ENCODE data around the gene ZFTA.

ZFTA gene

DNA sequence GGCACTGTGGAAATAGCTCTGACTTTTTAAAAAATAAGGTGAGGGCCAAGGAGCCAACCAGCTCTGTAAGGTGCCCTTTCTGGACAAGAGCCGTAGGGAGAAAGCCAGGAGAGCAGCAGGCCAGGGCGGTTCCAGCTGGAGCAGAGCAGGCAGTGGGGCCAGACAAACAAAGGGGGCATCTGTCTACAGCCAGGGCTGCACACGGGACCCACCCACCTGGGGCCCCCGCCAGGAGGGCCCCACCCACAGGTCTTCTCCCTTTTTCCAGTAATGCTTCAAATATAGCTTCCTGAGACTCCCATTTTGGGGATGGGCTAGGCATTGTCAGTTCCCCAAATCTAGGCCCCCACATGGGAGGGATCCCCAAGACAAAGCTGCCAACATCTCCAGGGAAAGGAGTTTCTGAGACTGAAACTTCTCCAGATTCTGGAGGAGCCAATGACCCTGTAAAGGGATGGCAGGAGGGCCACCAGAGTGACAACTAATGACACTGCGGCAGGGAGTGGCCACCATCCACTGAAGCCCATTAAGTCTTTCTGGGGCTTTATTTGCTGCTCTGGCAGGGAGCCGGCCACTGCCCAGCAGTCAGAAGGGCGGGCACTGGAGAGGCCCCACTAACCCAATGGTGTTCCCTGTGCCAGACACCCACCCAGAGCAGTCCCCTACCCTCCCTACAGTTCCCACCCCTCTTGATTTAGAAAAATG is 1.9 kb downstream of the ZFTA start:
- Mint-ChIP-seq H3K36me3 (ENCODE audit: low read depth) (peaks cover 2% of the 10 kb centered on the region), H3K4me1 (ENCODE audit: low read depth) (peaks cover 6% of the 10 kb centered on the region), H3K27ac (peak overlapping the region; percentile 45), H3K4me3 (peak overlapping the region; percentile 98), H3K27me3 (ENCODE audit: low read depth) (peaks cover 25% of the 10 kb centered on the region), H3K9me3 (no peaks in the 10 kb centered on the region)

DNA sequence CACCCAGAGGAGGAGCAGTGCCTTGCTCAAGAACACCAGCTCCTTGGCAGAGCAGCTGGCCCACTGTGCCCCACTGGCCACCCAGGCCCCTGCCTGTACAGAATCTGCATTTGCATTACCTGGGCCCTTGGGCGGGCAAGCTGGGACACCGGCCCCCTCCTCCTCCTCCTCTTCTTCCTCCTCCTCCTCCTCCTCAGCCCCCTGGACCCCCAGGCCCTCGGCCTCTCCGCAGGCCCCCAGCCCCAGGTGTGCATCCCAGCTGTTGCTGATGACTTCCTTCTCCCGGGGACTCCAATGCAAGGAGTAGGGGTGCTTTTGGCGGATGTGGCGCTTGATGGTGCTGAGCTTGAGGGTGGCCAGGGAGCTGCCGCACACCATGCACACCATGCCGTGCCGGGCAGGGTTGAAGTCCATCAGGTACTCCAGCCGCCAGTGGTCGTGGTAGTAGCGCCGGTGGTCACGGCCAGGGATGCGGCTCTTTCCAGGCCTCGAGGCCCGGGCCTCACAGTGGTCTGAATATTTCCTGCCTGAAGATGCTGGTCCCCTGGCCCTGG is 2.8 kb downstream of the ZFTA start:
- Mint-ChIP-seq H3K27ac (no peak overlapping the region), H3K36me3 (ENCODE audit: low read depth) (peaks cover 2% of the 10 kb centered on the region), H3K4me1 (ENCODE audit: low read depth) (peaks cover 6% of the 10 kb centered on the region), H3K4me3 (no peak overlapping the region), H3K9me3 (no peaks in the 10 kb centered on the region), H3K27me3 (ENCODE audit: low read depth) (peaks cover 17% of the 10 kb centered on the region)

DNA sequence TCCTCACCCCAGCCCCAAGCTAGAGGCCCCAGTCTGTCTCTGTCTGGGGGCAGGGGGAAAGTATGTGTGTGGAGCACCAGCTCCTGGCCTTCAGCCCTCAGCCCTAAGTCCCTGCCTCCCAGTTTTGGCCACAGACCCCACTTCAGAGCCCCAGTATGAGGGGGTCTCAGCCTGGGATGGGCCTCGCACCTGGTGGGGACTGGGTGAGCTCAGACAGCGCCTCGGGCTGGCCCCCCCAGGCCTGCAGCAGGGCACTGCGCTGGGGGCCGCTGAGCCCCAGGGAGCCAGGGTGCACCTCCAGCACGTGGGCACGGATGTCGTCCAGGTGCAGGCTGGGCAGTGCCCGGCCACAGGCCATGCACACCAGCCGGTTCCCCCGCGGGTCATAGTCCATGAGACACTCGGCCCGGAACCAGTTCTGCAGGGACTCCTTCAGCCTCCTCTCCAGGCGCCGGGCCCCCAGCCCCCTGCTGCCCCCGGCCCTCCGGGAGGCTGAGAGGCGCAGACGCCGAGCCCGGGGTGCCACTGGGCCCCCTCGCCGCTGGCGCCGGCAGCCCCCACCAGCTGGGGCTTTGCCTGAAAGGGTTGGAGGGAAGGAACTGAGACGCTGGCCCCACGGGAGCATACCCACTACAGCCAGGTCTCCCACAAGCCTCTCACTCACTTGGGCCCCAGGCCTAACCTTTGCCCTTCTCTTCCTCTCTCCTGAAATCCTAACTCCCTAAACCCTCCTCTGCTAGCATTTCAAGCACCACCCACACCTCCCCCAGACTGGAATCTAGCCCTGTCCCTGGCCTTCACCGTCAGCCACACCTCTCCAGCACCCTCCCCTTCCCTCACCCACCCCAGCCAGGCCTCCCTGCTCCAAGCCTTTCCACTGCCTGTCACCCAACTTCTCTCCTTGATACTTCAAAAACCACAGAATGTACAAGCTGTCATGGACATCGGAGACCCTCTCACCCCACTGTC is 3.6 kb downstream of the ZFTA start:
- Mint-ChIP-seq H3K36me3 (ENCODE audit: low read depth) (peaks cover 2% of the 10 kb centered on the region), H3K4me3 (no peak overlapping the region), H3K27me3 (ENCODE audit: low read depth) (peaks cover 9% of the 10 kb centered on the region), H3K9me3 (no peaks in the 10 kb centered on the region), H3K27ac (no peak overlapping the region), H3K4me1 (ENCODE audit: low read depth) (peaks cover 6% of the 10 kb centered on the region)

DNA sequence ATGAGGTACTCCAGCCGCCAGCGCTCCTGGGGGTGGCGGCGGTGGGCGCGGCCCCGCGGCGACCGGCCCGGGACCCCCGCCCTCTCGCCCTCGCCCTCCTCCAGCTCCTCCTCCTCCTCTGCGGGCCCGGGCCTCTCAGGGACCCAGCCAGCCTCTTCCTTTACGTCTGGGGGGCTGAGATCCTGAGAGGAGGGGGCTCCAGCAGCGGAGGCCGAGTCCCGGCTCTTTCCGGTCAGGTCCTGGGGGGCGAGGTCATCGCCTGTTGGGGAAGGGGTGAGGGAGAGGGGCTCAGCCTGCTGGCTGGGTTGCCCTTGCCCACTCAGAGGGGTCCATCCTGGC is 4.3 kb downstream of the ZFTA start:
- H3K9me3 Mint-ChIP-seq = no peaks in the 10 kb centered on the region
- peaks cover 5% of the 10 kb centered on the region for H3K27me3 Mint-ChIP-seq (ENCODE audit: low read depth)
- H3K4me3 Mint-ChIP-seq = no peak overlapping the region
- H3K36me3 Mint-ChIP-seq (ENCODE audit: low read depth) = peaks cover 2% of the 10 kb centered on the region
- peaks cover 6% of the 10 kb centered on the region for H3K4me1 Mint-ChIP-seq (ENCODE audit: low read depth)
- no peak overlapping the region for H3K27ac Mint-ChIP-seq

DNA sequence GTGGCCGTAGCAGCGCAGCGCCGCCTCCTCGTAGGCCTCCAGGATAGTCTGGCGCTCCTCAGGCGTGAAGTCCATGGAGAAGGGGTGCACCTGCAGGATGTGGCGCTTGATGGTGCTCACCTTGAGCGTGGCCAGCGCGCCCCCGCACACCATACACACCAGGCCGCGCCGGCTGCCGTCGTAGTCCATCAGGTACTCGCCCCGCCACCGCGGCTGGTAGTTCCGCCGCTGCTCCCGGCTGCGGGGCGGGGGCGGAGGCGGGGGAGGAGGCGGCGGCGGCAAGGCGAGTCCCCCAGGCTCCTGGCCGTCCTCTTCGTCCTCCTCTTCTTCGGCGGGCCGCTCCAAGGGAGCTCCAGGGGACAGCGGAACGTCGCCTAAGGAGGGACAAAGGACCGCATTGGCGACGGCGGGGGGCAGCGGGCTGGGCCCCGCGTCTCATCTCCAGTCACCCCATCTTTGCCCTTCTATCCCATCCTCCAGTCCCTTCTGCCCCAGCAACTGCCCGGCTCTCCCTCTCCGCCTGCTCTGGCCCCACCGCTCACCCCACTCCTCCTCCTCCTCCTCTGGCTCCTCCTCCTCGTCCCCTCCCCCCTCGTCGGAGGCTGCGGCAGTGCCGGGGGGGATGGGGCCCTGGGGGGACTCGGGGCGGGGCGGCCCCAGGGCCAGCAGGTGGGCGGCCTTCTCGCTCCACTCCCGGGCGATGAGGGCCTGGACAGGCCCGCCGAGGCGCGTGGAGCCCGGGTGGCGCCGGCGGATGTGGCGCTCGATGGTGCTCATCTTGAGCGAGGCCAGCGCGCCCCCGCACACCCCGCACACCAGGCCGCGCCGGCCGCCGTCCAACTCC is 4.9 kb downstream of the ZFTA start:
- peaks cover 5% of the 10 kb centered on the region for H3K27me3 Mint-ChIP-seq (ENCODE audit: low read depth)
- H3K27ac Mint-ChIP-seq = no peak overlapping the region
- no peak overlapping the region for H3K4me3 Mint-ChIP-seq
- H3K4me1 Mint-ChIP-seq (ENCODE audit: low read depth) = peaks cover 6% of the 10 kb centered on the region
- peaks cover 2% of the 10 kb centered on the region for H3K36me3 Mint-ChIP-seq (ENCODE audit: low read depth)
- no peaks in the 10 kb centered on the region for H3K9me3 Mint-ChIP-seq

DNA sequence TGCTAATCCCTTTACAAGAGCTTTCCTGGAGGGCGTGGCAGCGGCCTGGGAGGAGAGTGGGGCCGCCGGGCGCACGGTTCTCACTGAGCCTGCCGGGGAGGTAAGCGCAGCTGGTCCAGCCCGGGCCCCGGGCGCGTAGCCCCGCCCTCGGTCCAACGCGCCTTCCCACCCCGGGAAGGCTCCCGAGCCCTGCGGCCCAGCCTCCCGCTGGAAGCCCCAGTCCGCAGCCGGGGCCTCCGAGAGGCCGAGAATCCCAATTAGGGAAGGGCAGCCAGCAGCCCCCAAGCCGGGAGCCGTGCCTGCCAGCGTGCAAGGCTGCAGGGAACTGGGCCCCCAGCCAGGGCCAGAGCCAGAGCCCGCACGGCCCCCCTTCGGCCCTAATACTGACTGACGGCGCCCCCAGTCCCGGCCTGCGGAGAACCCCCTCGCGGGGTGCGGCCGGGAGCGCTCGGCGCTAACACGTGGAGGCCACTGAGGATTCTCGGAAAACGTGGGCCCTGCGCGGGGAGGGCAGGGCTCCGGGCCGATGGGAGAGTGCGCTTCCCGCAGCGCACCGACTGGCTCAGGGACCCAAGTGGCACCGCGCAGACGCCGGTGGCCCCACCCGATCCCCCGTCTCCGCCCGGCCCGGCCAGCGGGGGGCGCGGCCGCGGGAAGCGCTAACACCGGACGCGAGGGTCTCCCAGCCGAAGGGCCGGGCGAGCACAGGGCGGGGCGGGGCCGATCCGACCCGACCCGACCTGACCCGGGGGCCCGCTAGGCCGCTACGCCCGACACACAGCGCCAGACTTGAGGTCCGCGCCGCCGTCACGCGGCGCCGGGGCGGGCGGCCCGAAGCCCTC is 5.7 kb downstream of the ZFTA start:
- no peaks in the 10 kb centered on the region for H3K9me3 Mint-ChIP-seq
- peaks cover 6% of the 10 kb centered on the region for H3K36me3 Mint-ChIP-seq (ENCODE audit: low read depth)
- peaks cover 6% of the 10 kb centered on the region for H3K4me1 Mint-ChIP-seq (ENCODE audit: low read depth)
- H3K27me3 Mint-ChIP-seq (ENCODE audit: low read depth) = peaks cover 5% of the 10 kb centered on the region
- H3K27ac Mint-ChIP-seq = no peak overlapping the region
- H3K4me3 Mint-ChIP-seq = no peak overlapping the region

DNA sequence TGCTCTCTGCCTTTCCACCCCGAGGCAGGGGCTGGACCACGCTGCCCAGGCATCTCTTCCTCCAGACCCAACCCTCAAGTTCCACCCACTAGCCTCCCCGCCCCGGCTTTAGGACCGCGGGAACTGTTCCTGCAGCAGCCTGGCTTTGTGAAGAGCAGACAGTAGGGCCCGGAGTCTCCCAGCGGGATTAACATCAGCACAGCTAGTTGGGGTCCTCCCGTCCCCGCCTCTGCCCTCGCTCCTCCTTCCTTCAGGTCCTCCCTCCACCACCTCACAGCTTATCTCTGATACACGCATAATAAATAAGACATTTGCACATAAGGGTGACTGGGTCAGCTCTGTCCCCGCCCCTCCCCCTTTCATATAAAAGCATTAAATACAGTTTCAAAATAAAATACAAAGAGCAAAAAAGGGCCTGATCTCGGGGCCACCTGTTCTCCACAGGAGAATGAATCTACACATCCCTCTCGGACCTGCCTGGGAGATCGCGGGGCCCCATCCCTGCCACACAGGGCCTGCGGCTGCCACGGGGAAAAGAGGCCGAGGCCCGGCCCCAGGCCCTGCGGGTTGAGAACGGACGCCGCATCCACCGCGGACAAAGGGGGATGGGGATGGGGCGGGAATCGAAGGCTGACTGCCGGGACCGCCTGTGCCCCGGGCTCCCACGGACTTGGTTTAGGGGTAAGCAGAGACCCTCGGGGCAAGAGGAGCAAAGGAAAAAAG is 6.5 kb downstream of the ZFTA start:
- Mint-ChIP-seq H3K9me3 (no peaks in the 10 kb centered on the region), H3K27me3 (ENCODE audit: low read depth) (no peaks in the 10 kb centered on the region), H3K36me3 (ENCODE audit: low read depth) (peaks cover 3% of the 10 kb centered on the region), H3K4me3 (no peak overlapping the region), H3K27ac (no peak overlapping the region), H3K4me1 (ENCODE audit: low read depth) (no peaks in the 10 kb centered on the region)

DNA sequence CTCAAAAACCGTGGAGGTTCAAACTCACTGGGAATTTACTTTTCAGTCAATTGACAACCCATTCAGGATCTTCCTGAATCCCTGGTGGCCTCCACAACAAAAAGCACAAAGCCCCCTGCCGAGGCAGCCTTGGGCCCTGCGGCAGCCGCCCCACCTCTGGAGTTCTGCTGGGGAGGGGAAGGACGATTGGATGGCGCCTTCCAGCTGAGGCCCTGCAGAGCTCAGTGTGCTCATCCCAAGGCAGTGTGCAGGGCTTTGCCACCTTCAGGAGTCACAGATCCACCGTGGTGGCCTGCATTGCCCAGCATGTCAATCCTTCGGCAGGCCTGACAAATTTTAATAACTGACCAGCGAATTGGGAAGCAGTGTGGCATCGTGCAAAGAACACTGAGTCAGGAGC is 7.4 kb downstream of the ZFTA start:
- Mint-ChIP-seq H3K27me3 (ENCODE audit: low read depth) (no peaks in the 10 kb centered on the region), H3K4me3 (no peak overlapping the region), H3K4me1 (ENCODE audit: low read depth) (no peaks in the 10 kb centered on the region), H3K27ac (no peak overlapping the region), H3K9me3 (no peaks in the 10 kb centered on the region), H3K36me3 (ENCODE audit: low read depth) (peaks cover 3% of the 10 kb centered on the region)

DNA sequence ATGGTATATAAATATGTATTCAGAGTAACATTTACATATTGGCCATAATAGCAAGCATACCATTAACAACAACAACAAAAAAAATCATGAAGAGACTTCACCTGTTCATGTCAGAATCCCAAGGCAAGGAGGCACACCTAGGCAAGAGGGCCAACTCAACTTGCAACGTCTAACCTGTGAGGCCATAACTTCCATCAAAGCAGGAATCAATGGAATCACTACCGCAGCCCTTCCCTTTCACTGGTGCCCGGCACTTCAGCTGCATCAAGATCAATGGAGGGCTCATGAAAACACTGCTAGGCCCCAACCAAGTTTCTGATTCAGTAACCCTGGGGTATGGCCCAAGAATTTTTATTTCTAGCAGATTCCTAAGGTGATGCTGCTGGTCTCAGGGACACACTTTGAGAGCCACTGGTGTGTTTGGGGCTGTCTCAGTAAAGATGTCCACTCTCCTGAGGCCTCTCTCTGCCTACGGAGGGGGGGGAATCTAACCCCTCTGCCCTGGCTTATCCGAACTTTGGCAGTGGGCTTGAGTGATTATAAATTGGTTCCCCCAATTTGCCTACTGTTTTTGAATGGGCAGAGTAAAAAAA is 8.0 kb downstream of the ZFTA start:
- peaks cover 3% of the 10 kb centered on the region for H3K36me3 Mint-ChIP-seq (ENCODE audit: low read depth)
- no peak overlapping the region for H3K27ac Mint-ChIP-seq
- H3K4me1 Mint-ChIP-seq (ENCODE audit: low read depth) = no peaks in the 10 kb centered on the region
- H3K27me3 Mint-ChIP-seq (ENCODE audit: low read depth) = no peaks in the 10 kb centered on the region
- H3K9me3 Mint-ChIP-seq = no peaks in the 10 kb centered on the region
- no peak overlapping the region for H3K4me3 Mint-ChIP-seq

DNA sequence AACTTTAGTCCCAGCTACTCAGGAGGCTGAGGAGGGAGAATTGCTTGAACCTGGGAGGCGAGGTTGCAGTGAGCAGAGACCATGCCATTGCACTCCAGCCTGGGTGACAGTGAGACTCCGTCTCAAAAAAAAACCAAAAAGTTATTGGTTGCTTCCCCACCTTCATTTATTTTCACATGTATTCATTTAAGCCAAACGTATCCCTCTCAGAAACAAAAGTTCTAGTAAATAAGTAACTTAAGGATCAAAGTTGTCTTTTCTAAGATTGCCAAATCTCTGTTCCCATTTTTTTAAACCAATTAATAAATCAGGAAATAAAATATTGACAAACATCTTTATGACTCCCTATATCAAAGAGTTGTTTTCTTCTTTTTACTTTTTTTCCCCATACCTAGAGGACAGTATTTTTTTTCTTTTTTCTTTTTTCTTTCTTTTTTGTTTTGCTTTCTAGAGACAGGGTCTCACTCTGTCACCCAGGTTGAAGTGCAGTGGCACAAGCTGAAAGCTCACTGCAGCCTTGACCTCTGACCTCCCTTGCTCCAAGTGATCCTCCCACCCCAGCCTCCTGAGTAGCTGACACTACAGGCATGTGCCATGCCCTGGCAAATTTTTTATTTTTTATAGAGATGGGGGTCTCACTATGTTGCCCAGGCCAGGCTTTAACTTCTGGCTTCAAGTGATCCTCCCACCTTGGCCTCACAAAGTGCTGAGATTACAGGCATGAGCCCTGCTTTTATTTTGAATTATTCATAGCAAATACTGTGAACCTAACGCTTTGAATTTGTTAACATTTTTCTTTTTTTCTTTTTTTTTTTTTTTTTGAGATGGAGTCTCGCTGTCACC is 11.4 kb downstream of the ZFTA start:
- Mint-ChIP-seq H3K27me3 (ENCODE audit: low read depth) (no peaks in the 10 kb centered on the region), H3K27ac (no peak overlapping the region), H3K36me3 (ENCODE audit: low read depth) (peaks cover 14% of the 10 kb centered on the region), H3K9me3 (no peaks in the 10 kb centered on the region), H3K4me1 (ENCODE audit: low read depth) (no peaks in the 10 kb centered on the region), H3K4me3 (no peak overlapping the region)

DNA sequence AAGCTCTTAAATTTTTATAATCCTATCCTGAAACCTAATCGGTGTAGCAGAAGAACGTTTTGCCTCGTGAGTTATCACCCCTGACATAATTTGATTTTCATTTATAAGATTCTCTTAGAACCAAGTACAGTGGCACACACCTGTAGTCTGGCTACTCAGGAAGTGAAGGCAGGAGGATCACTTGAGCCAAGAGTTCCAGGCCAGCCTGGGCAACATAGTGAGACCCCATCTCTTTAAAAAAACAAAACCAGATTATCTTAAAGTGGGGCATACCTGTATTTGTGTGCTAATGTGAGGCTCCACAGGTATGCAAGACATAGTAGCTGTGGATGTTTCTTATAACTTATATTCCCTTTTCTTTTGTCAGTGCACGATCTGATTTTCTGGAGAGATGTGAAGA is 19.0 kb downstream of the ZFTA start:
- H3K27me3 Mint-ChIP-seq (ENCODE audit: low read depth) = no peaks in the 10 kb centered on the region
- no peak overlapping the region for H3K4me3 Mint-ChIP-seq
- no peaks in the 10 kb centered on the region for H3K9me3 Mint-ChIP-seq
- peaks cover 15% of the 10 kb centered on the region for H3K36me3 Mint-ChIP-seq (ENCODE audit: low read depth)
- H3K27ac Mint-ChIP-seq = no peak overlapping the region
- H3K4me1 Mint-ChIP-seq (ENCODE audit: low read depth) = no peaks in the 10 kb centered on the region

DNA sequence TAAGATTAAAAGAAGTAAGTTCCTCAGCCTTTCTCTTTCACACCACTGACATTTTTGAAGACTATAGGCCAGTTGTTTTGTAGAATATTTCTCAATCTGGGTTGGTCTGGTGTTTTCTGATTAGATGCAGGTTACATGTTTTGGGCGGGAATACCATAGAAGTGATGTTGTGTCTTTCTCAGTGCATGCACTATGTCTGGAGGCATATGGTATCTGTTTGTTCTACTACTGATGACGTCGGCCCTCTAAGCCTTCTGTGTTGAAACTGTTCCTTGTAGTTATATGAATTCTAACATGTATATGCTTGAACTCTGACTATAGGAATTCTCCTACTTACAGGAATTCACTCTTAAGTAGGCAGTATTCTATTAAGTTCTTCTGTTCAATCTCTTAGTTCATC is 21.6 kb downstream of the ZFTA start:
- H3K36me3 Mint-ChIP-seq (ENCODE audit: low read depth) = peaks cover 3% of the 10 kb centered on the region

More for the DNA sequence above, 21.6 kb downstream of the ZFTA start:
- Mint-ChIP-seq H3K4me3 (no peak overlapping the region), H3K27ac (no peak overlapping the region), H3K9me3 (no peaks in the 10 kb centered on the region), H3K27me3 (ENCODE audit: low read depth) (no peaks in the 10 kb centered on the region), H3K4me1 (ENCODE audit: low read depth) (no peaks in the 10 kb centered on the region)
